Stimulated activated memory B cell treated with anti-CD40 and anti-IgM and Interleukin-4, amounts not matched to agents 10 μg/mL and 1 μg/mL and 100 μg/mL, for 72 hours (primary cell): Measurements from ENCODE around the gene EXT2.

Experiments
- ATAC-seq: fragments of 150-1000 bp; cut with Tn5 transposase; 2 replicates; pipeline ENCODE4 v1.10.0; 2021
- H3K27ac Mint-ChIP-seq: one replicate; pipeline ENCODE4 v1.8.0; 2022; ENCODE audit warnings: mild to moderate bottlenecking, mixed read lengths
- H3K27me3 Mint-ChIP-seq: one replicate; pipeline ENCODE4 v1.8.0; 2022; ENCODE audit warnings: mixed read lengths
- H3K36me3 Mint-ChIP-seq: one replicate; pipeline ENCODE4 v1.8.0; 2022; ENCODE audit warnings: mixed read lengths
- H3K4me1 Mint-ChIP-seq: one replicate; pipeline ENCODE4 v1.8.0; 2022; ENCODE audit warnings: mixed read lengths
- H3K4me3 Mint-ChIP-seq: one replicate; pipeline ENCODE4 v1.8.0; 2022; ENCODE audit warnings: mild to moderate bottlenecking, moderate library complexity, mixed read lengths
- H3K9me3 Mint-ChIP-seq: one replicate; pipeline ENCODE4 v1.8.0; 2022; ENCODE audit warnings: mixed read lengths

EXT2 gene

GRCh38 chr11:44072757-44073658 lies 22.5 kb upstream of the EXT2 start:
- ATAC-seq, result no peak
- H3K4me1 Mint-ChIP-seq, result peaks cover 6% of the 10 kb centered on the region
- no peak overlapping the region for H3K4me3 Mint-ChIP-seq
- H3K27ac Mint-ChIP-seq, result no peak overlapping the region
- H3K27me3 Mint-ChIP-seq, result no peaks in the 10 kb centered on the region
- H3K9me3 Mint-ChIP-seq, result no peaks in the 10 kb centered on the region
- H3K36me3 Mint-ChIP-seq, result peaks cover 41% of the 10 kb centered on the region

- no peak for ATAC-seq
- H3K36me3 Mint-ChIP-seq, result peaks cover 54% of the 10 kb centered on the region
- no peak overlapping the region for H3K27ac Mint-ChIP-seq
- H3K27me3 Mint-ChIP-seq, result no peaks in the 10 kb centered on the region
- H3K9me3 Mint-ChIP-seq, result no peaks in the 10 kb centered on the region
- H3K4me3 Mint-ChIP-seq, result no peak overlapping the region
- H3K4me1 Mint-ChIP-seq, result no peaks in the 10 kb centered on the region
Observed at GRCh38 chr11:44078794-44079193, 16.7 kb upstream of the EXT2 start.

- peaks cover 54% of the 10 kb centered on the region for H3K36me3 Mint-ChIP-seq
- no peak for ATAC-seq
Observed at GRCh38 chr11:44079376-44079775, 16.1 kb upstream of the EXT2 start.

GRCh38 chr11:44080951-44081350 lies 14.5 kb upstream of the EXT2 start:
- H3K27ac Mint-ChIP-seq, result no peak overlapping the region
- peaks cover 49% of the 10 kb centered on the region for H3K36me3 Mint-ChIP-seq
- H3K27me3 Mint-ChIP-seq, result no peaks in the 10 kb centered on the region
- H3K4me3 Mint-ChIP-seq, result no peak overlapping the region
- H3K4me1 Mint-ChIP-seq, result no peaks in the 10 kb centered on the region
- no peak for ATAC-seq
- peaks cover 4% of the 10 kb centered on the region for H3K9me3 Mint-ChIP-seq

More at GRCh38 chr11:44079376-44079775, 16.1 kb upstream of the EXT2 start:
- H3K27me3 Mint-ChIP-seq, result no peaks in the 10 kb centered on the region
- no peak overlapping the region for H3K27ac Mint-ChIP-seq
- H3K4me1 Mint-ChIP-seq, result no peaks in the 10 kb centered on the region
- H3K4me3 Mint-ChIP-seq, result no peak overlapping the region
- no peaks in the 10 kb centered on the region for H3K9me3 Mint-ChIP-seq

GRCh38 chr11:44082645-44083044 lies 12.8 kb upstream of the EXT2 start:
- H3K27ac Mint-ChIP-seq, result no peak overlapping the region

GRCh38 chr11:44083433-44083832 lies 12.0 kb upstream of the EXT2 start:
- no peaks in the 10 kb centered on the region for H3K4me1 Mint-ChIP-seq
- H3K36me3 Mint-ChIP-seq, result peaks cover 40% of the 10 kb centered on the region
- H3K9me3 Mint-ChIP-seq, result peaks cover 4% of the 10 kb centered on the region
- ATAC-seq, result no peak
- no peak overlapping the region for H3K4me3 Mint-ChIP-seq
- no peak overlapping the region for H3K27ac Mint-ChIP-seq
- no peaks in the 10 kb centered on the region for H3K27me3 Mint-ChIP-seq

More at GRCh38 chr11:44082645-44083044, 12.8 kb upstream of the EXT2 start:
- Mint-ChIP-seq H3K9me3 (peaks cover 4% of the 10 kb centered on the region), H3K4me1 (no peaks in the 10 kb centered on the region), H3K36me3 (peaks cover 39% of the 10 kb centered on the region), H3K4me3 (no peak overlapping the region), H3K27me3 (no peaks in the 10 kb centered on the region)
- ATAC-seq, result no peak

GRCh38 chr11:44083906-44084305 lies 11.6 kb upstream of the EXT2 start:
- no peak overlapping the region for H3K4me3 Mint-ChIP-seq
- no peaks in the 10 kb centered on the region for H3K27me3 Mint-ChIP-seq
- ATAC-seq, result no peak
- H3K36me3 Mint-ChIP-seq, result peaks cover 41% of the 10 kb centered on the region
- H3K27ac Mint-ChIP-seq, result no peak overlapping the region
- peaks cover 4% of the 10 kb centered on the region for H3K9me3 Mint-ChIP-seq
- no peaks in the 10 kb centered on the region for H3K4me1 Mint-ChIP-seq

GRCh38 chr11:44085330-44085729 lies 10.1 kb upstream of the EXT2 start:
- Mint-ChIP-seq H3K4me3 (no peak overlapping the region), H3K4me1 (peaks cover 5% of the 10 kb centered on the region), H3K27ac (no peak overlapping the region), H3K27me3 (no peaks in the 10 kb centered on the region), H3K9me3 (peaks cover 4% of the 10 kb centered on the region), H3K36me3 (peaks cover 41% of the 10 kb centered on the region)
- ATAC-seq, result no peak

GRCh38 chr11:44088377-44088776 lies 7.1 kb upstream of the EXT2 start:
- H3K9me3 Mint-ChIP-seq, result peaks cover 4% of the 10 kb centered on the region
- H3K36me3 Mint-ChIP-seq, result peaks cover 31% of the 10 kb centered on the region
- ATAC-seq, result no peak
- no peaks in the 10 kb centered on the region for H3K27me3 Mint-ChIP-seq
- peaks cover 5% of the 10 kb centered on the region for H3K4me1 Mint-ChIP-seq
- H3K27ac Mint-ChIP-seq, result no peak overlapping the region
- H3K4me3 Mint-ChIP-seq, result no peak overlapping the region

GRCh38 chr11:44088871-44089270 lies 6.6 kb upstream of the EXT2 start:
- peaks cover 5% of the 10 kb centered on the region for H3K4me1 Mint-ChIP-seq
- no peak overlapping the region for H3K4me3 Mint-ChIP-seq
- H3K9me3 Mint-ChIP-seq, result peaks cover 4% of the 10 kb centered on the region
- H3K27me3 Mint-ChIP-seq, result no peaks in the 10 kb centered on the region
- H3K27ac Mint-ChIP-seq, result no peak overlapping the region
- no peak for ATAC-seq
- peaks cover 31% of the 10 kb centered on the region for H3K36me3 Mint-ChIP-seq

GRCh38 chr11:44090539-44090938 lies 4.9 kb upstream of the EXT2 start:
- Mint-ChIP-seq H3K4me3 (no peak overlapping the region), H3K36me3 (peaks cover 28% of the 10 kb centered on the region), H3K27ac (no peak overlapping the region), H3K4me1 (peaks cover 19% of the 10 kb centered on the region), H3K9me3 (peaks cover 3% of the 10 kb centered on the region), H3K27me3 (no peaks in the 10 kb centered on the region)
- no peak for ATAC-seq

- H3K27ac Mint-ChIP-seq, result no peak overlapping the region
Observed at GRCh38 chr11:44094260-44094868, 1.1 kb upstream of the EXT2 start.

GRCh38 chr11:44096360-44097185 lies 1.1 kb downstream of the EXT2 start:
- ATAC-seq, result peak; percentile 44
- no peaks in the 10 kb centered on the region for H3K27me3 Mint-ChIP-seq
- peak overlapping the region; percentile 79 for H3K4me3 Mint-ChIP-seq
- H3K4me1 Mint-ChIP-seq, result peaks cover 37% of the 10 kb centered on the region
- H3K27ac Mint-ChIP-seq, result peak overlapping the region; percentile 71
- no peaks in the 10 kb centered on the region for H3K9me3 Mint-ChIP-seq
- peaks cover 11% of the 10 kb centered on the region for H3K36me3 Mint-ChIP-seq

More at GRCh38 chr11:44094260-44094868, 1.1 kb upstream of the EXT2 start:
- Mint-ChIP-seq H3K9me3 (no peaks in the 10 kb centered on the region), H3K4me1 (peaks cover 32% of the 10 kb centered on the region), H3K4me3 (no peak overlapping the region), H3K36me3 (peaks cover 6% of the 10 kb centered on the region), H3K27me3 (no peaks in the 10 kb centered on the region)
- no peak for ATAC-seq

- peaks cover 45% of the 10 kb centered on the region for H3K4me1 Mint-ChIP-seq
- H3K4me3 Mint-ChIP-seq, result no peak overlapping the region
- ATAC-seq, result no peak
- H3K27me3 Mint-ChIP-seq, result no peaks in the 10 kb centered on the region
- H3K9me3 Mint-ChIP-seq, result no peaks in the 10 kb centered on the region
- H3K36me3 Mint-ChIP-seq, result peaks cover 11% of the 10 kb centered on the region
- H3K27ac Mint-ChIP-seq, result no peak overlapping the region
Observed at GRCh38 chr11:44097821-44098220, 2.3 kb downstream of the EXT2 start.

GRCh38 chr11:44101098-44101497 lies 5.6 kb downstream of the EXT2 start:
- ATAC-seq, result no peak
- no peak overlapping the region for H3K4me3 Mint-ChIP-seq
- no peaks in the 10 kb centered on the region for H3K27me3 Mint-ChIP-seq
- peaks cover 44% of the 10 kb centered on the region for H3K4me1 Mint-ChIP-seq
- H3K36me3 Mint-ChIP-seq, result peaks cover 14% of the 10 kb centered on the region
- no peaks in the 10 kb centered on the region for H3K9me3 Mint-ChIP-seq
- H3K27ac Mint-ChIP-seq, result no peak overlapping the region
